Hepatocyte (in vitro differentiated cells): ENCODE data around the gene ROBO1. TPM values are rescaled to one million over a fixed set of nuclear protein-coding genes. Genes with fewer than 3 reads are reported as not detected.

ENCODE experiments used
- DNase-seq: peaks from one replicate; pipeline ENCODE4 v3.0.0-alpha.2; 2016; ENCODE audit warnings: low spot score
- H2AFZ ChIP-seq: fragments of 200-600 bp; sonication (generic); 2 replicates; pipeline ENCODE4 v1.6.0; 2016; ENCODE audit warnings: antibody characterized with exemption, mild to moderate bottlenecking
- H3K27ac ChIP-seq: fragments of 200-600 bp; sonication (generic); 2 replicates; pipeline ENCODE4 v1.5.1; 2016; ENCODE audit warnings: mild to moderate bottlenecking
- H3K27me3 ChIP-seq: fragments of 200-600 bp; sonication (generic); 2 replicates; pipeline ENCODE4 v1.6.1; 2016
- H3K36me3 ChIP-seq: fragments of 200-600 bp; sonication (generic); replicated peaks from 2 replicates; pipeline ENCODE4 v1.5.1; 2016; ENCODE audit warnings: low read depth; ENCODE audit not compliant: insufficient read depth
- H3K4me1 ChIP-seq: fragments of 200-600 bp; sonication (generic); 2 replicates; pipeline ENCODE4 v1.5.1; 2016; ENCODE audit warnings: mild to moderate bottlenecking, moderate library complexity; ENCODE audit not compliant: insufficient read depth
- H3K4me2 ChIP-seq: fragments of 200-600 bp; sonication (generic); 2 replicates; pipeline ENCODE4 v1.6.0; 2016
- H3K4me3 ChIP-seq: fragments of 200-600 bp; sonication (generic); 2 replicates; pipeline ENCODE4 v1.5.1; 2016; ENCODE audit warnings: mild to moderate bottlenecking
- H3K79me2 ChIP-seq: fragments of 200-600 bp; sonication (generic); 2 replicates; pipeline ENCODE4 v1.6.0; 2017; ENCODE audit warnings: mild to moderate bottlenecking
- H3K9me2 ChIP-seq: fragments of 200-600 bp; sonication (generic); replicated peaks from 2 replicates; pipeline ENCODE4 v1.6.0; 2017; ENCODE audit warnings: mild to moderate bottlenecking; ENCODE audit not compliant: insufficient read depth
- H3K9me3 ChIP-seq: fragments of 200-600 bp; sonication (generic); 2 replicates; pipeline ENCODE4 v1.5.1; 2016; ENCODE audit warnings: low read depth, mild to moderate bottlenecking
- H4K20me1 ChIP-seq: fragments of 200-600 bp; sonication (generic); 2 replicates; pipeline ENCODE4 v1.6.0; 2016; ENCODE audit warnings: mild to moderate bottlenecking; ENCODE audit not compliant: insufficient read depth, poor library complexity, severe bottlenecking
- CTCF ChIP-seq: fragments of 200-600 bp; sonication (generic); IDR thresholded peaks from 2 replicates; pipeline ENCODE4 v1.5.1; 2016; ENCODE audit warnings: antibody characterized with exemption, mild to moderate bottlenecking; ENCODE audit not compliant: poor library complexity
- EZH2 ChIP-seq: fragments of 200-600 bp; sonication (generic); IDR thresholded peaks from 2 replicates; pipeline ENCODE4 v1.6.1; 2016; ENCODE audit warnings: antibody characterized with exemption, mild to moderate bottlenecking, borderline replicate concordance
- EZH2phosphoT487 ChIP-seq: fragments of 200-600 bp; sonication (generic); IDR thresholded peaks from one replicate; pipeline ENCODE4 v1.6.1; 2018; ENCODE audit warnings: antibody characterized with exemption, mild to moderate bottlenecking, low read depth, moderate library complexity; ENCODE audit not compliant: unreplicated experiment, severe bottlenecking
- WGBS: methylation state at CpG from one replicate; pipeline ENCODE4 v1.1.6; 2016; ENCODE audit warnings: low lambda C conversion rate; ENCODE audit errors: missing lambda C conversion rate; 5-methylcytosine and 5-hydroxymethylcytosine counted together
- polyA plus RNA-seq: library from polyadenylated mRNA; unstranded; fragments of >200 nt; fragmentation: Nextera tagmentation; extraction: Ambion mirVana; gene quantifications from 2 replicates; pipeline ENCODE4 v1.2.1, GENCODE V29; 2016
- total RNA-seq: library from RNA; depleted of rRNA; stranded (reverse); fragments of >200 nt; gene quantifications from 2 replicates; pipeline ENCODE4 v1.2.3, GENCODE V29; 2014

The ROBO1 gene
- total and polyA plus RNA-seq, 2 experiments from 2014 or later: 13.6 to 44.3 TPM

DNA sequence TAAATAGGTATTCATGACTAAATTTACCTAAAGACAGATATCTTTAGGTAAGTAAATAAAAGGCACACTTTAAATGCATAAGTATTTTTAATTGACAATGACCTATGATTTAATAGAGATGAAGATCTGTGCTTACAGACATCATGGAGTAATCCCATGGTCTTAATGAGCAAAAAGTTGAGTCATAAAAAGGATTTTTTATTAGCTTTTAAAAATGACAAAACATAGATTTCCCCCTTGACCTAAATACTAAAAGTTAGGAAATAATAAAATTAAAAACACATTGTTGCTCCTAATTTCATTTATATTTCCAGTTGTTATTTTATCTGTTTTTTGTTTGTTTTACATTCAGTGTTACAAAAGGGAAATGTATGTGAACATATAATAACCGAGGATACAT, 1005.7 kb downstream of the ROBO1 start:
- no peaks in the 10 kb centered on the region for H3K79me2 ChIP-seq
- no peak for TF ChIP-seq CTCF
- TF ChIP-seq EZH2: no peak
- TF ChIP-seq EZH2phosphoT487: no peak
- H4K20me1 ChIP-seq: no peaks in the 10 kb centered on the region
- H2AFZ ChIP-seq: no peak overlapping the region
- DNase-seq: no peak
- H3K27me3 ChIP-seq: no peaks in the 10 kb centered on the region
- no peaks in the 10 kb centered on the region for H3K9me2 ChIP-seq
- no peak overlapping the region for H3K27ac ChIP-seq
- WGBS: 88% methylated on average over 1 of the region's 1 CpG
- H3K4me3 ChIP-seq: no peak overlapping the region
- H3K4me1 ChIP-seq: no peaks in the 10 kb centered on the region
- H3K4me2 ChIP-seq: no peak overlapping the region
- no peaks in the 10 kb centered on the region for H3K36me3 ChIP-seq
- H3K9me3 ChIP-seq: no peaks in the 10 kb centered on the region

DNA sequence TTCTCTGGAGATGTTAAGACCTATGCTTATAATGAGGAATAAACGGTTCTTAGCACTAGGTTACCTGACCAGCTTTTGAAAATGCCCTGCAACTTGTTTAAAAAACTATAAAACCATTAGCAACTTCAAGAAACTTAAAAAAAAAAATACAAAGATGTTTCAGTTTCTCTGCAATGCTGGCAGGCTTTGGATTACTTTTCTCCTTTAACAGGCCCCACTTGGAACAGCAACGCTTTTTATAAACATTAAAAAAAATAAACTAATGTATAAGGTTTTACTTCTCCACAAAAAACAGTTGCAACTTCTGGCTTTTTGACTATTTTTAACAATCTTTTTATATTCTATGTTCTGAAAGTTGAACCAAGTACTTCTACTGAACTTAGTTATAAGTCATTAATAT, 1006.7 kb downstream of the ROBO1 start:
- Histone ChIP-seq H3K9me3 (no peaks in the 10 kb centered on the region), H3K27ac (no peak overlapping the region), H3K9me2 (no peaks in the 10 kb centered on the region), H3K4me2 (peak overlapping the region; percentile 32), H3K27me3 (no peaks in the 10 kb centered on the region), H3K4me1 (no peaks in the 10 kb centered on the region), H3K79me2 (no peaks in the 10 kb centered on the region), H3K36me3 (no peaks in the 10 kb centered on the region), H3K4me3 (no peak overlapping the region), H4K20me1 (no peaks in the 10 kb centered on the region), H2AFZ (no peak overlapping the region)
- TF ChIP-seq EZH2phosphoT487 (no peak), CTCF (no peak), EZH2 (no peak)
- 59% methylated on average over 2 of the region's 2 CpGs for WGBS
- DNase-seq: no peak

- H3K36me3 ChIP-seq: no peaks in the 10 kb centered on the region
- H3K9me2 ChIP-seq: no peaks in the 10 kb centered on the region
- H3K9me3 ChIP-seq: no peaks in the 10 kb centered on the region
- no peak overlapping the region for H3K4me3 ChIP-seq
- TF ChIP-seq EZH2 (no peak), CTCF (no peak), EZH2phosphoT487 (no peak)
- WGBS: 60% methylated on average over 4 of the region's 4 CpGs
- no peak for DNase-seq
- H4K20me1 ChIP-seq: no peaks in the 10 kb centered on the region
- H2AFZ ChIP-seq: no peak overlapping the region
- H3K27ac ChIP-seq: no peak overlapping the region
- no peak overlapping the region for H3K4me2 ChIP-seq
- no peaks in the 10 kb centered on the region for H3K27me3 ChIP-seq
- no peaks in the 10 kb centered on the region for H3K4me1 ChIP-seq
- peaks cover 3% of the 10 kb centered on the region for H3K79me2 ChIP-seq
These were observed 1010.1 kb downstream of the ROBO1 start for GRCh38 chr3:78757731-78758130.

DNA sequence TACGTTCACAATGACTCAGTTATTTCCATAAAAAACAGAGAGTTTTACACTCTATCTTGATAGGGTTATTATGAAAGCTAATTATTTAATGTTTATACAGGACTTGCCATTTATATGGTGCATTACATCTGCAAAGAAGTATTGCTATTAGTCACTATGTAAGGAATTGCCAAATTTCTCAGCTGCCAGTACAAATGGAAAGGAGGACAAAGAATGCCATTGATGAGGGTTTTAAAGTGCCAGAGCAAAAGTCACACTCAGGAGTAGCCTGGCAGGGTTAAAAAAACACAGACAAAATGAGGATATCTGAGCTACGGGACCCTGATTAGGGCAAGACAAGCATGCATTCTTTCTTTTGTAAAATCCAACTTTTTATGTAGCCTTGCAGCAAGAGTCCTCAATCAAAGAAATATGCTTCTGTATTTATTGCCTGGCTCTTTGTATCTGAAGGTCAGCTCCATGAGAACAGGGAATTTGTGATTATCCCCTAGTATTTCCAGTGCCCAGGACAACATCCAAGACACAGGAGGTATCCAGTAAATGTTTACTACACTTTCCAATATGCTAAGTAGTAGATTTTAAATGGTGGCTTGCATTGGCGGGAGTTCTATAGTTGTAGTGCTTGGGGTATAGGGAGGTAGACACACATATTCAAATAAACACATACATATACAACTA, 1013.6 kb downstream of the ROBO1 start:
- no peak overlapping the region for H3K27ac ChIP-seq
- no peak overlapping the region for H2AFZ ChIP-seq

More for the DNA sequence above, 1013.6 kb downstream of the ROBO1 start:
- TF ChIP-seq CTCF (no peak), EZH2 (no peak), EZH2phosphoT487 (no peak)
- no peaks in the 10 kb centered on the region for H3K9me3 ChIP-seq
- no peaks in the 10 kb centered on the region for H3K9me2 ChIP-seq
- no peak for DNase-seq
- H3K4me3 ChIP-seq: no peak overlapping the region
- 88% methylated on average over 3 of the region's 3 CpGs for WGBS
- no peaks in the 10 kb centered on the region for H3K4me1 ChIP-seq
- no peaks in the 10 kb centered on the region for H4K20me1 ChIP-seq
- H3K27me3 ChIP-seq: no peaks in the 10 kb centered on the region
- H3K36me3 ChIP-seq: no peaks in the 10 kb centered on the region
- peaks cover 3% of the 10 kb centered on the region for H3K79me2 ChIP-seq
- no peak overlapping the region for H3K4me2 ChIP-seq
